HepG2 (cell line): ENCODE measurements around the gene TCAP. TPM values are rescaled to one million over a fixed set of nuclear protein-coding genes. Genes with fewer than 3 reads are reported as not detected.

Source experiments
- AKAP8 ChIP-seq: sonication (generic); formaldehyde crosslinking; IDR thresholded peaks from 2 replicates; pipeline ENCODE4 v1.5.1; 2020; ENCODE audit warnings: mild to moderate bottlenecking, missing genetic modification reagents
- CENPBD1 ChIP-seq: sonication (generic); formaldehyde crosslinking; IDR thresholded peaks from 2 replicates; pipeline ENCODE4 v1.8.0; 2022; ENCODE audit warnings: missing genetic modification reagents, low read depth, mild to moderate bottlenecking, borderline replicate concordance
- HNRNPLL ChIP-seq: fragments of 200-400 bp; formaldehyde crosslinking; IDR thresholded peaks from 2 replicates; pipeline ENCODE4 v1.6.1; 2017; ENCODE audit warnings: mild to moderate bottlenecking, low read depth, low read length; ENCODE audit not compliant: poor library complexity, severe bottlenecking
- HOXD1 ChIP-seq: sonication (generic); formaldehyde crosslinking; IDR thresholded peaks from 2 replicates; pipeline ENCODE4 v1.5.0; 2020; ENCODE audit warnings: missing genetic modification reagents
- MAFF ChIP-seq: IDR thresholded peaks from 2 replicates; pipeline ENCODE4 v1.6.1; 2011; ENCODE audit warnings: low read depth, low read length, improper control_type of control experiment
- MLLT10 ChIP-seq: sonication (generic); formaldehyde crosslinking; IDR thresholded peaks from 2 replicates; pipeline ENCODE4 v1.4.0; 2020; ENCODE audit warnings: missing genetic modification reagents
- PHF5A ChIP-seq: IDR thresholded peaks from one replicate; pipeline ENCODE4 v1.6.1; 2018; ENCODE audit warnings: low read depth, missing genetic modification reagents; ENCODE audit not compliant: unreplicated experiment
- RFX5 ChIP-seq: IDR thresholded peaks from 2 replicates; pipeline ENCODE4 v1.6.1; 2011; ENCODE audit warnings: low read depth, low read length, improper control_type of control experiment
- SIN3A ChIP-seq: IDR thresholded peaks from 2 replicates; pipeline ENCODE4 v1.6.1; 2011; ENCODE audit warnings: low read depth, mild to moderate bottlenecking, control low read depth, low read length, borderline replicate concordance
- TAF15 ChIP-seq: fragments of 200-400 bp; formaldehyde crosslinking; IDR thresholded peaks from one replicate; pipeline ENCODE4 v1.6.1; 2018; ENCODE audit warnings: mild to moderate bottlenecking, low read depth, low read length; ENCODE audit not compliant: poor library complexity, severe bottlenecking
- ZBTB25 ChIP-seq: IDR thresholded peaks from 2 replicates; pipeline ENCODE4 v1.6.1; 2018; ENCODE audit warnings: missing genetic modification reagents
- ZBTB42 ChIP-seq: sonication (generic); formaldehyde crosslinking; IDR thresholded peaks from 2 replicates; pipeline ENCODE4 v1.5.0; 2020; ENCODE audit warnings: mild to moderate bottlenecking, missing genetic modification reagents
- ZFP82 ChIP-seq: sonication (generic); formaldehyde crosslinking; IDR thresholded peaks from 2 replicates; pipeline ENCODE4 v1.5.1; 2020; ENCODE audit warnings: mild to moderate bottlenecking, missing genetic modification reagents, borderline replicate concordance
- ZNF136 ChIP-seq: sonication (generic); formaldehyde crosslinking; IDR thresholded peaks from 2 replicates; pipeline ENCODE4 v1.8.1; 2022; ENCODE audit warnings: low read depth, mild to moderate bottlenecking, moderate library complexity, missing genetic modification reagents
- ZNF18 ChIP-seq: sonication (generic); formaldehyde crosslinking; IDR thresholded peaks from 2 replicates; pipeline ENCODE4 v1.8.0; 2022; ENCODE audit warnings: mild to moderate bottlenecking, missing genetic modification reagents; ENCODE audit not compliant: insufficient replicate concordance
- ZNF20 ChIP-seq: sonication (generic); formaldehyde crosslinking; IDR thresholded peaks from 2 replicates; pipeline ENCODE4 v1.4.0; 2020; ENCODE audit warnings: mild to moderate bottlenecking, moderate library complexity, missing genetic modification reagents
- ZNF235 ChIP-seq: sonication (generic); formaldehyde crosslinking; IDR thresholded peaks from 2 replicates; pipeline ENCODE4 v1.8.1; 2023; ENCODE audit warnings: mild to moderate bottlenecking, missing genetic modification reagents, borderline replicate concordance
- ZNF3 ChIP-seq: IDR thresholded peaks from 2 replicates; pipeline ENCODE4 v1.7.0; 2017; ENCODE audit warnings: inconsistent platforms
- ZNF33A ChIP-seq: sonication (generic); formaldehyde crosslinking; IDR thresholded peaks from 2 replicates; pipeline ENCODE4 v1.5.1; 2020; ENCODE audit warnings: missing genetic modification reagents, mild to moderate bottlenecking, moderate library complexity, borderline replicate concordance
- ZNF430 ChIP-seq: sonication (generic); formaldehyde crosslinking; IDR thresholded peaks from 2 replicates; pipeline ENCODE4 v1.9.0; 2021; ENCODE audit warnings: mild to moderate bottlenecking, missing genetic modification reagents
- ZNF44 ChIP-seq: sonication (generic); formaldehyde crosslinking; IDR thresholded peaks from 2 replicates; pipeline ENCODE4 v1.5.1; 2020; ENCODE audit warnings: mild to moderate bottlenecking, missing genetic modification reagents
- ZNF503 ChIP-seq: sonication (generic); formaldehyde crosslinking; IDR thresholded peaks from 2 replicates; pipeline ENCODE4 v1.4.0; 2020; ENCODE audit warnings: missing genetic modification reagents
- ZNF546 ChIP-seq: sonication (generic); formaldehyde crosslinking; conservative IDR thresholded peaks from 2 replicates; pipeline ENCODE4 v1.8.1; 2023; ENCODE audit warnings: mild to moderate bottlenecking, missing genetic modification reagents
- ZNF777 ChIP-seq: sonication (generic); formaldehyde crosslinking; IDR thresholded peaks from 2 replicates; pipeline ENCODE4 v1.4.0; 2020; ENCODE audit warnings: missing genetic modification reagents
- polyA plus RNA-seq, 8 experiments: library from polyadenylated mRNA; depleted of rRNA in 3 of 8; stranded (reverse) in 7 of 8; unstranded in 1 of 8; fragments of >200 nt; fragmentation: Illumina TruSeq in 4 of 8; extraction: Trizol in 4 of 8; gene quantifications; 2 replicates each; pipeline versions ENCODE4 v1.2.1 to v1.2.3, GENCODE V29; 2011 to 2016; ENCODE audit warnings: low read depth in 4 of 8, missing spikeins in 1 of 8, mixed read lengths in 1 of 8; ENCODE audit not compliant: insufficient read depth in 1 of 8
- total RNA-seq, 5 experiments: library from RNA; depleted of rRNA; stranded (reverse); fragments of >200 nt; fragmentation: Illumina TruSeq; extraction: Trizol; gene quantifications; 2 replicates each; pipeline ENCODE4 v1.2.3, GENCODE V29; 2016; ENCODE audit warnings: low read depth in 1 of 5

The TCAP gene
- total and polyA plus RNA-seq, 2 of the 13 experiments (the other 11 are each of a cell fraction or from before 2014, with no cell fraction given): 0.24 to 0.65 TPM

- TF ChIP-seq ZNF18 (CRISPR knock-in tag) (no peak), ZNF777 (CRISPR knock-in tag) (peak; percentile 57; the same call in 1 of the 2 replicates), ZNF503 (peak; percentile 54; the same call in 1 of the 2 replicates), ZNF430 (CRISPR knock-in tag) (no peak), ZNF3 (CRISPR knock-in tag) (no peak), PHF5A (CRISPR knock-in tag) (peak; percentile 65), ZNF33A (CRISPR knock-in tag) (no peak), ZNF235 (CRISPR knock-in tag) (no peak), MAFF (no peak), HNRNPLL (peak; percentile 44), SIN3A (no peak), HOXD1 (CRISPR knock-in tag) (peak; percentile 59; the same call in 1 of the 2 replicates), RFX5 (no peak), ZFP82 (CRISPR knock-in tag) (no peak), AKAP8 (CRISPR knock-in tag) (no peak), ZNF546 (0 out of 2 replicates have a peak, but pooled peaks have one; percentile 38), CENPBD1 (CRISPR knock-in tag) (no peak), MLLT10 (no peak), ZBTB42 (no peak), TAF15 (no peak), ZNF44 (CRISPR knock-in tag) (no peak), ZBTB25 (peak; percentile 82; the same call in 1 of the 2 replicates), ZNF136 (CRISPR knock-in tag) (peak; percentile 72; the same call in 1 of the 2 replicates), ZNF20 (CRISPR knock-in tag) (no peak)
Observed at GRCh38 chr17:39621523-39622379, 43.4 kb upstream of the TCAP start (continued).
